Stimulated activated naive B cell treated with anti-CD40 and anti-IgM and Interleukin-4, amounts not matched to agents 10 μg/mL and 1 μg/mL and 100 μg/mL, for 72 hours (primary cell): Measurements from ENCODE around the gene MAP4K2.

ENCODE experiments used
- ATAC-seq, 2 donors: fragments of 150-1000 bp; cut with Tn5 transposase; replicated peaks; 2 replicates each; pipeline ENCODE4 v1.10.0; 2021; ENCODE audit warnings: moderate library complexity in 1 of 2
- DNase-seq: peaks from one replicate; pipeline ENCODE4 v3.0.0; 2021
- H3K27ac Mint-ChIP-seq: one replicate; pipeline ENCODE4 v1.8.0; 2022; ENCODE audit warnings: mild to moderate bottlenecking, mixed read lengths
- H3K27me3 Mint-ChIP-seq, 2 donors: one replicate each; pipeline ENCODE4 v1.8.0; 2022; ENCODE audit warnings: mixed read lengths in 2 of 2
- H3K36me3 Mint-ChIP-seq, 2 donors: one replicate each; pipeline ENCODE4 v1.8.0; 2022; ENCODE audit warnings: mixed read lengths in 2 of 2, mild to moderate bottlenecking in 1 of 2
- H3K4me1 Mint-ChIP-seq, 2 donors: one replicate each; pipeline ENCODE4 v1.8.0; 2022; ENCODE audit warnings: mixed read lengths in 2 of 2, mild to moderate bottlenecking in 1 of 2
- H3K4me3 Mint-ChIP-seq, 2 donors: one replicate each; pipeline ENCODE4 v1.8.0; 2022; ENCODE audit warnings: mild to moderate bottlenecking in 2 of 2, mixed read lengths in 2 of 2, moderate library complexity in 1 of 2
- H3K9me3 Mint-ChIP-seq, 2 donors: one replicate each; pipeline ENCODE4 v1.8.0; 2022; ENCODE audit warnings: mixed read lengths in 2 of 2, mild to moderate bottlenecking in 1 of 2

The MAP4K2 gene

GRCh38 chr11:64796757-64797541, 6.1 kb downstream of the MAP4K2 start:
- no peaks in the 10 kb centered on the region for H3K27me3 Mint-ChIP-seq
- H3K4me1 Mint-ChIP-seq: peaks cover 55 to 74% of the 10 kb centered on the region in 2 donors
- H3K4me3 Mint-ChIP-seq: no peak overlapping the region
- no peaks in the 10 kb centered on the region for H3K9me3 Mint-ChIP-seq
- H3K27ac Mint-ChIP-seq: peak overlapping the region; percentile 51
- H3K36me3 Mint-ChIP-seq: peaks cover 51 to 73% of the 10 kb centered on the region in 2 donors
- DNase-seq (no peak), ATAC-seq (no peak)

- peak overlapping the region; percentile 51 for H3K27ac Mint-ChIP-seq
- no peaks in the 10 kb centered on the region for H3K9me3 Mint-ChIP-seq
Measured at GRCh38 chr11:64796047-64796756, 6.8 kb downstream of the MAP4K2 start.

GRCh38 chr11:64794526-64794925, 8.5 kb downstream of the MAP4K2 start:
- DNase-seq (no peak), ATAC-seq (no peak)
- H3K4me1 Mint-ChIP-seq: peaks cover 33 to 49% of the 10 kb centered on the region in 2 donors
- H3K9me3 Mint-ChIP-seq: no peaks in the 10 kb centered on the region
- H3K27me3 Mint-ChIP-seq: no peaks in the 10 kb centered on the region
- peaks cover 47 to 69% of the 10 kb centered on the region in 2 donors for H3K36me3 Mint-ChIP-seq
- no peak overlapping the region for H3K4me3 Mint-ChIP-seq
- H3K27ac Mint-ChIP-seq: peak overlapping the region; percentile 72

More at GRCh38 chr11:64796047-64796756, 6.8 kb downstream of the MAP4K2 start:
- peaks cover 50 to 66% of the 10 kb centered on the region in 2 donors for H3K4me1 Mint-ChIP-seq
- no peaks in the 10 kb centered on the region for H3K27me3 Mint-ChIP-seq
- ATAC-seq (no peak), DNase-seq (no peak)
- H3K36me3 Mint-ChIP-seq: peaks cover 51 to 73% of the 10 kb centered on the region in 2 donors
- H3K4me3 Mint-ChIP-seq: no peak overlapping the region

GRCh38 chr11:64793271-64794160, 9.5 kb downstream of the MAP4K2 start:
- H3K4me1 Mint-ChIP-seq: peaks cover 26 to 39% of the 10 kb centered on the region in 2 donors
- no peak overlapping the region for H3K4me3 Mint-ChIP-seq
- peaks cover 40 to 64% of the 10 kb centered on the region in 2 donors for H3K36me3 Mint-ChIP-seq
- H3K27me3 Mint-ChIP-seq: no peaks in the 10 kb centered on the region
- H3K27ac Mint-ChIP-seq: peak overlapping the region; percentile 78
- DNase-seq (no peak), ATAC-seq (no peak)
- H3K9me3 Mint-ChIP-seq: no peaks in the 10 kb centered on the region

GRCh38 chr11:64792482-64792881, 10.5 kb downstream of the MAP4K2 start:
- no peak for ATAC-seq
- Mint-ChIP-seq H3K9me3 (no peaks in the 10 kb centered on the region), H3K27ac (no peak overlapping the region), H3K4me1 (peaks cover 30 to 44% of the 10 kb centered on the region in 2 donors), H3K36me3 (peaks cover 43 to 66% of the 10 kb centered on the region in 2 donors), H3K27me3 (no peaks in the 10 kb centered on the region), H3K4me3 (no peak overlapping the region)
- DNase-seq: no peak

- H3K4me1 Mint-ChIP-seq: peaks cover 30 to 42% of the 10 kb centered on the region in 2 donors
- ATAC-seq (no peak), DNase-seq (no peak)
- H3K27ac Mint-ChIP-seq: peak overlapping the region; percentile 47
- no peaks in the 10 kb centered on the region for H3K9me3 Mint-ChIP-seq
- no peak overlapping the region for H3K4me3 Mint-ChIP-seq
- H3K27me3 Mint-ChIP-seq: no peaks in the 10 kb centered on the region
- H3K36me3 Mint-ChIP-seq: peaks cover 41 to 61% of the 10 kb centered on the region in 2 donors
Measured at GRCh38 chr11:64791781-64792291, 11.2 kb downstream of the MAP4K2 start.

GRCh38 chr11:64790205-64791095, 12.6 kb downstream of the MAP4K2 start:
- DNase-seq (no peak), ATAC-seq (no peak)
- Mint-ChIP-seq H3K4me1 (peaks cover 20 to 28% of the 10 kb centered on the region in 2 donors), H3K36me3 (peaks cover 29 to 48% of the 10 kb centered on the region in 2 donors), H3K4me3 (no peak overlapping the region), H3K27me3 (no peaks in the 10 kb centered on the region), H3K9me3 (no peaks in the 10 kb centered on the region), H3K27ac (peak overlapping the region; percentile 47)

- peaks cover 25 to 48% of the 10 kb centered on the region in 2 donors for H3K36me3 Mint-ChIP-seq
- no peaks in the 10 kb centered on the region for H3K27me3 Mint-ChIP-seq
- no peak overlapping the region for H3K4me3 Mint-ChIP-seq
- H3K9me3 Mint-ChIP-seq: no peaks in the 10 kb centered on the region
- H3K4me1 Mint-ChIP-seq: peaks cover 14 to 21% of the 10 kb centered on the region in 2 donors
- no peak for ATAC-seq
- DNase-seq: no peak
- peak overlapping the region; percentile 6 for H3K27ac Mint-ChIP-seq
Measured at GRCh38 chr11:64789331-64790204, 13.4 kb downstream of the MAP4K2 start.

- DNase-seq (no peak), ATAC-seq (peak; percentile 6)
- H3K9me3 Mint-ChIP-seq: no peaks in the 10 kb centered on the region
- H3K27ac Mint-ChIP-seq: peak overlapping the region; percentile 31
- no peak overlapping the region for H3K4me3 Mint-ChIP-seq
- no peaks in the 10 kb centered on the region for H3K27me3 Mint-ChIP-seq
- H3K36me3 Mint-ChIP-seq: peaks cover 23 to 39% of the 10 kb centered on the region in 2 donors
- H3K4me1 Mint-ChIP-seq: peaks cover 5 to 11% of the 10 kb centered on the region in 2 donors
Measured at GRCh38 chr11:64788321-64789215, 14.4 kb downstream of the MAP4K2 start.

GRCh38 chr11:64787526-64788320, 15.3 kb downstream of the MAP4K2 start:
- Mint-ChIP-seq H3K27me3 (no peaks in the 10 kb centered on the region), H3K4me3 (no peak overlapping the region), H3K27ac (peak overlapping the region; percentile 10), H3K9me3 (no peaks in the 10 kb centered on the region), H3K36me3 (peaks cover 22 to 33% of the 10 kb centered on the region in 2 donors), H3K4me1 (peaks cover 6 to 9% of the 10 kb centered on the region in 2 donors)
- DNase-seq (peak; percentile 53), ATAC-seq (peak; percentile 77 to 79)

- H3K36me3 Mint-ChIP-seq: peaks cover 15 to 24% of the 10 kb centered on the region in 2 donors
- H3K4me1 Mint-ChIP-seq: peaks cover 6 to 16% of the 10 kb centered on the region in 2 donors
- ATAC-seq: no peak
- no peak overlapping the region for H3K27ac Mint-ChIP-seq
- H3K4me3 Mint-ChIP-seq: no peak overlapping the region
- no peaks in the 10 kb centered on the region for H3K27me3 Mint-ChIP-seq
- DNase-seq: no peak
- H3K9me3 Mint-ChIP-seq: no peaks in the 10 kb centered on the region
Measured at GRCh38 chr11:64786308-64786707, 16.7 kb downstream of the MAP4K2 start.
